H9 (cell line): ENCODE results near the gene LPCAT1. TPM values are rescaled to one million over a fixed set of nuclear protein-coding genes. Genes with fewer than 3 reads are reported as not detected.

Experiments
- DNase-seq: peaks from one replicate; pipeline ENCODE4 v3.0.0-alpha.2; 2017
- H2AFZ ChIP-seq: one replicate; pipeline ENCODE4 v1.6.1; 2013; ENCODE audit warnings: mild to moderate bottlenecking, low read length, control low read depth, moderate library complexity
- H2AK5ac ChIP-seq: 2 replicates; pipeline ENCODE4 v1.6.1; 2013; ENCODE audit warnings: low read length, control low read depth, mixed read lengths; ENCODE audit not compliant: insufficient read length
- H2BK120ac ChIP-seq: one replicate; pipeline ENCODE4 v1.6.1; 2013; ENCODE audit warnings: low read depth, mild to moderate bottlenecking, low read length, control low read depth, inconsistent platforms; ENCODE audit not compliant: poor library complexity, severe bottlenecking
- H2BK12ac ChIP-seq: 2 replicates; pipeline ENCODE4 v1.6.1; 2013; ENCODE audit warnings: low read length, control low read depth, mixed read lengths, low read depth; ENCODE audit not compliant: insufficient read length
- H2BK15ac ChIP-seq: 2 replicates; pipeline ENCODE4 v1.6.1; 2013; ENCODE audit warnings: low read depth, low read length, control low read depth
- H2BK20ac ChIP-seq: one replicate; pipeline ENCODE4 v1.6.1; 2013; ENCODE audit warnings: low read depth, mild to moderate bottlenecking, low read length, control low read depth, inconsistent platforms; ENCODE audit not compliant: poor library complexity, severe bottlenecking
- H2BK5ac ChIP-seq: 2 replicates; pipeline ENCODE4 v1.6.1; 2013; ENCODE audit warnings: low read length, control low read depth, mixed read lengths; ENCODE audit not compliant: insufficient read length
- H3K14ac ChIP-seq: 2 replicates; pipeline ENCODE4 v1.6.1; 2013; ENCODE audit warnings: low read length, control low read depth; ENCODE audit not compliant: insufficient read depth
- H3K18ac ChIP-seq: 2 replicates; pipeline ENCODE4 v1.6.1; 2013; ENCODE audit warnings: low read depth, mild to moderate bottlenecking, mixed read lengths, low read length, control low read depth; ENCODE audit not compliant: insufficient read length
- H3K23ac ChIP-seq: 2 replicates; pipeline ENCODE4 v1.6.1; 2013; ENCODE audit warnings: low read length, control low read depth, mixed read lengths, low read depth; ENCODE audit not compliant: insufficient read length
- H3K23me2 ChIP-seq: 2 replicates; pipeline ENCODE4 v1.6.1; 2013; ENCODE audit warnings: low read depth, mild to moderate bottlenecking, mixed read lengths, low read length, control low read depth; ENCODE audit not compliant: insufficient read length, poor library complexity, severe bottlenecking
- H3K27ac ChIP-seq: 2 replicates; pipeline ENCODE4 v1.5.1; 2013; ENCODE audit warnings: low read length, control low read depth, mixed read lengths, low read depth; ENCODE audit not compliant: insufficient read length
- H3K27me3 ChIP-seq: 2 replicates; pipeline ENCODE4 v1.6.1; 2013; ENCODE audit warnings: low read length, control low read depth, inconsistent platforms; ENCODE audit not compliant: insufficient read depth
- H3K4ac ChIP-seq: 2 replicates; pipeline ENCODE4 v1.6.1; 2013; ENCODE audit warnings: low read depth, mild to moderate bottlenecking, control low read depth, inconsistent platforms, low read length, moderate library complexity
- H3K4me1 ChIP-seq: 2 replicates; pipeline ENCODE4 v1.6.1; 2013; ENCODE audit warnings: low read length, control low read depth, inconsistent platforms; ENCODE audit not compliant: insufficient read depth
- H3K4me2 ChIP-seq: 2 replicates; pipeline ENCODE4 v1.6.1; 2013; ENCODE audit warnings: low read length, control low read depth, mixed read lengths; ENCODE audit not compliant: insufficient read length, insufficient read depth
- H3K56ac ChIP-seq: 2 replicates; pipeline ENCODE4 v1.6.1; 2013; ENCODE audit warnings: low read depth, mild to moderate bottlenecking, mixed read lengths, low read length, control low read depth; ENCODE audit not compliant: insufficient read length
- H3K79me1 ChIP-seq: 2 replicates; pipeline ENCODE4 v1.6.1; 2013; ENCODE audit warnings: low read depth, mild to moderate bottlenecking, moderate library complexity, low read length, control low read depth, inconsistent platforms; ENCODE audit not compliant: insufficient read depth, poor library complexity, severe bottlenecking
- H3K79me2 ChIP-seq: 2 replicates; pipeline ENCODE4 v1.6.1; 2013; ENCODE audit warnings: low read length, control low read depth, inconsistent platforms; ENCODE audit not compliant: insufficient read depth
- H3K9ac ChIP-seq: 2 replicates; pipeline ENCODE4 v1.6.1; 2013; ENCODE audit warnings: low read length, control low read depth, mixed read lengths; ENCODE audit not compliant: insufficient read length; ENCODE audit errors: extremely low read depth
- H3K9me3 ChIP-seq: one replicate; pipeline ENCODE4 v1.6.1; 2013; ENCODE audit warnings: low read depth, low read length, inconsistent platforms; ENCODE audit not compliant: control insufficient read depth
- H3T11ph ChIP-seq: one replicate; pipeline ENCODE4 v1.6.1; 2013; ENCODE audit warnings: mild to moderate bottlenecking, low read length, control low read depth, inconsistent platforms
- H4K20me1 ChIP-seq: one replicate; pipeline ENCODE4 v1.6.1; 2013; ENCODE audit not compliant: control insufficient read depth, insufficient read length, insufficient read depth
- H4K5ac ChIP-seq: 2 replicates; pipeline ENCODE4 v1.6.1; 2013; ENCODE audit warnings: low read depth, mild to moderate bottlenecking, mixed read lengths, low read length, control low read depth; ENCODE audit not compliant: insufficient read length
- H4K8ac ChIP-seq: replicated peaks from 2 replicates; pipeline ENCODE4 v1.6.1; 2013; ENCODE audit warnings: low read length, control low read depth, mixed read lengths, low read depth; ENCODE audit not compliant: insufficient read length
- H4K91ac ChIP-seq: 2 replicates; pipeline ENCODE4 v1.6.1; 2013; ENCODE audit warnings: low read depth, mild to moderate bottlenecking, moderate library complexity, mixed read lengths, low read length, control low read depth; ENCODE audit not compliant: insufficient read length
- H3K27ac Mint-ChIP-seq, 3 experiments: 2 replicates in 2 of 3; 3 replicates in 1 of 3; pipeline ENCODE4 v1.8.0; 2020 to 2021; ENCODE audit warnings: mixed read lengths in 3 of 3, mild to moderate bottlenecking in 1 of 3, moderate library complexity in 1 of 3
- H3K27me3 Mint-ChIP-seq: 2 replicates; pipeline ENCODE4 v1.8.0; 2021; ENCODE audit warnings: low read depth, mild to moderate bottlenecking, moderate library complexity, mixed read lengths
- H3K36me3 Mint-ChIP-seq, 3 experiments: 2 replicates in 2 of 3; 3 replicates in 1 of 3; pipeline ENCODE4 v1.8.0; 2020 to 2021; ENCODE audit warnings: low read depth in 3 of 3, mixed read lengths in 3 of 3; ENCODE audit not compliant: insufficient read depth in 1 of 3
- H3K4me1 Mint-ChIP-seq, 2 experiments: 2 replicates each; pipeline ENCODE4 v1.8.0; 2020; ENCODE audit warnings: mixed read lengths in 2 of 2
- H3K4me3 Mint-ChIP-seq, 2 experiments: 2 replicates in 1 of 2; 3 replicates in 1 of 2; pipeline ENCODE4 v1.8.0; 2020 to 2021; ENCODE audit warnings: mild to moderate bottlenecking in 2 of 2, mixed read lengths in 2 of 2, moderate library complexity in 1 of 2
- H3K9me3 Mint-ChIP-seq, 2 experiments: 2 replicates in 1 of 2; 3 replicates in 1 of 2; pipeline ENCODE4 v1.8.0; 2020; ENCODE audit warnings: mild to moderate bottlenecking in 2 of 2, mixed read lengths in 2 of 2, moderate library complexity in 1 of 2
- WGBS: extraction: QIAGEN DNeasy Blood & Tissue Kit; methylation state at CpG from one replicate; pipeline ENCODE4 v1.1.7; 2013; ENCODE audit warnings: missing lambda C conversion rate, low lambda C conversion rate, mixed read lengths; ENCODE audit not compliant: insufficient read length; ENCODE audit errors: extremely low coverage; 5-methylcytosine and 5-hydroxymethylcytosine counted together
- total RNA-seq: library from RNA; stranded (reverse); gene quantifications from 2 replicates; pipeline ENCODE4 v1.2.1, GENCODE V29; 2021
- TF ChIP-seq, protein P1 (sequence below): fragments of 200-600 bp; sonication (generic); conservative IDR thresholded peaks from 3 replicates; pipeline ENCODE4 v1.8.0; 2021; ENCODE audit warnings: antibody characterized with exemption, mild to moderate bottlenecking

The LPCAT1 gene
- total RNA-seq, 1 experiment from 2014 or later, result 231 TPM

DNA sequence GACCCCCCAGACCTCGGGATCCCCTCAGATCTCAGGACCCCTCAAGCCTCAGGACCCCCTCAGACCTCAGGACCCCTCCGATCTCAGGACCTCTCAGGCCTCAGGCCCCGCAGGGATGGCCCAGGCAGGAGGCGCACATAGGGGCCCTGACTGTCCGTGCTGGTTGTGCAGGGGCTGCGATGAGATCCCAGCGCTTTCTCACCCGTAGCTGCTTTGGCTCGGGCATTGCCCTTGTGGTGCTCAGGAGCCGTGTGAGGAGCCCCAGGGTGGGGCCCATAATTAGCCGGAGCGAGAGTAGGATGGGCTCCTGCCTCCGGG is 680 bp upstream of the LPCAT1 start:
- H3K9me3 Mint-ChIP-seq, result no peaks in the 10 kb centered on the region; a peak in 1 of 5 replicates
- peaks cover 3% of the 10 kb centered on the region for H3K79me1 ChIP-seq
- no peaks in the 10 kb centered on the region for H3K9me3 ChIP-seq
- H3K23me2 ChIP-seq, result peaks cover 9% of the 10 kb centered on the region
- H2BK120ac ChIP-seq, result no peak overlapping the region
- no peak overlapping the region for H4K5ac ChIP-seq
- no peak overlapping the region for H3K56ac ChIP-seq
- no peak overlapping the region for H3T11ph ChIP-seq
- no peak overlapping the region for H3K4ac ChIP-seq
- peak overlapping the region; percentile 52 to 72 for H3K4me3 Mint-ChIP-seq
- peaks cover 33% of the 10 kb centered on the region for H3K79me2 ChIP-seq
- H2BK5ac ChIP-seq, result no peak overlapping the region
- TF ChIP-seq, protein P1, sequence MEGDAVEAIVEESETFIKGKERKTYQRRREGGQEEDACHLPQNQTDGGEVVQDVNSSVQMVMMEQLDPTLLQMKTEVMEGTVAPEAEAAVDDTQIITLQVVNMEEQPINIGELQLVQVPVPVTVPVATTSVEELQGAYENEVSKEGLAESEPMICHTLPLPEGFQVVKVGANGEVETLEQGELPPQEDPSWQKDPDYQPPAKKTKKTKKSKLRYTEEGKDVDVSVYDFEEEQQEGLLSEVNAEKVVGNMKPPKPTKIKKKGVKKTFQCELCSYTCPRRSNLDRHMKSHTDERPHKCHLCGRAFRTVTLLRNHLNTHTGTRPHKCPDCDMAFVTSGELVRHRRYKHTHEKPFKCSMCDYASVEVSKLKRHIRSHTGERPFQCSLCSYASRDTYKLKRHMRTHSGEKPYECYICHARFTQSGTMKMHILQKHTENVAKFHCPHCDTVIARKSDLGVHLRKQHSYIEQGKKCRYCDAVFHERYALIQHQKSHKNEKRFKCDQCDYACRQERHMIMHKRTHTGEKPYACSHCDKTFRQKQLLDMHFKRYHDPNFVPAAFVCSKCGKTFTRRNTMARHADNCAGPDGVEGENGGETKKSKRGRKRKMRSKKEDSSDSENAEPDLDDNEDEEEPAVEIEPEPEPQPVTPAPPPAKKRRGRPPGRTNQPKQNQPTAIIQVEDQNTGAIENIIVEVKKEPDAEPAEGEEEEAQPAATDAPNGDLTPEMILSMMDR, result no peak
- peak overlapping the region; percentile 33 for H3K18ac ChIP-seq
- peak overlapping the region; percentile 48 for H3K4me2 ChIP-seq
- H3K14ac ChIP-seq, result peak overlapping the region; percentile 39; the same call in 1 of the 2 replicates
- no peak overlapping the region for H2BK20ac ChIP-seq
- H2BK12ac ChIP-seq, result no peak overlapping the region
- H3K9ac ChIP-seq, result no peak overlapping the region
- H3K27me3 ChIP-seq, result no peaks in the 10 kb centered on the region
- H4K20me1 ChIP-seq, result no peaks in the 10 kb centered on the region
- peaks cover 14 to 26% of the 10 kb centered on the region in 2 experiments for H3K4me1 Mint-ChIP-seq
- H4K8ac ChIP-seq, result no peak overlapping the region
- no peak overlapping the region for H3K27ac ChIP-seq
- H2BK15ac ChIP-seq, result no peak overlapping the region
- H3K27me3 Mint-ChIP-seq, result peaks cover 6% of the 10 kb centered on the region
- H2AFZ ChIP-seq, result no peak overlapping the region
- no peak overlapping the region for H2AK5ac ChIP-seq
- no CpG with 5 or more reads among the region's 13 CpGs for WGBS
- no peak overlapping the region for H3K27ac Mint-ChIP-seq
- H3K23ac ChIP-seq, result no peak overlapping the region
- peak; percentile 44 for DNase-seq
- H4K91ac ChIP-seq, result no peak overlapping the region
- H3K4me1 ChIP-seq, result peaks cover 5% of the 10 kb centered on the region; the same call in 1 of the 2 replicates
- peaks cover 13 to 28% (median 20%) of the 10 kb centered on the region in 3 experiments; a peak in 6 of 7 replicates for H3K36me3 Mint-ChIP-seq
